MM.1S (cell line): ENCODE measurements around the gene VSIG10L2.

Experiments used
- CTCF ChIP-seq: fragments of 300-600 bp; sonication (generic); IDR thresholded peaks from 2 replicates; pipeline ENCODE4 v1.5.1; 2016; ENCODE audit warnings: antibody characterized with exemption, low read length, mixed read lengths
- EZH2 ChIP-seq: fragments of 300-600 bp; sonication (generic); optimal IDR thresholded peaks from 2 replicates; pipeline ENCODE3; 2017; ENCODE audit warnings: low read depth, mild to moderate bottlenecking, antibody characterized with exemption, low read length, mixed read lengths
- EZH2phosphoT487 ChIP-seq: fragments of 300-600 bp; sonication (generic); IDR thresholded peaks from 2 replicates; pipeline ENCODE4 v1.6.1; 2018; ENCODE audit warnings: antibody characterized with exemption, low read length

- TF ChIP-seq CTCF (no peak), EZH2 (no peak), EZH2phosphoT487 (no peak)
These were observed 13.1 kb downstream of the VSIG10L2 start for GRCh38 chr11:125958872-125959400.
